CD4-positive, alpha-beta T cell treated with Interleukin-17A for 4 hours (primary cell): ENCODE measurements around the gene PIK3R5.
"Not testable (repeated sequence)": the region's sequence is repeated elsewhere in the genome, so short reads cannot be mapped to it uniquely, and the experiment has no call there.

Experiments
- DNase-seq: peaks from one replicate; pipeline ENCODE4 v3.0.0-alpha.2; 2020; ENCODE audit warnings: mixed read lengths

The PIK3R5 gene

GRCh38 chr17:8984225-8984624, 18.7 kb upstream of the PIK3R5 start:
- not testable (repeated sequence) for DNase-seq

- DNase-seq: no peak
Observed at GRCh38 chr17:8981443-8981842, 15.9 kb upstream of the PIK3R5 start.

- DNase-seq: no peak
Observed at GRCh38 chr17:8979715-8980114, 14.2 kb upstream of the PIK3R5 start.

DNA sequence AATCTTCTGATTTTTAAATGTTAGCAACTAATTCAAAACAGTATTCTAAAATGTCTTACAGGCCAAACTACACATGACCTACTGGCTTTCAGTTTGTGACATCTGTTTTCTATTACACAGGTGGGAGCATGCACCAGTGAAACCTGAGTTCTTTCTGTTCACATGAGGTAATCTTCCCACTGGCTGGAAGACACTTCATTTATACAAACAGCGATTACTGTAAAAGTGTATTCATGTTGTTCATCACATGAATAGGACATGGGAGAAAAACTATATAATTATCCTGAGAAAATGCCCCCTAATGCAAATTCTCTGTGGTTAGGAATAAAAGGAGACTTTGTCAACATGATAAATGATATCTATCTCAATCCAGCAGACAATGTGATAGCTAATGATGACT, 11.1 kb upstream of the PIK3R5 start:
- no peak for DNase-seq

DNA sequence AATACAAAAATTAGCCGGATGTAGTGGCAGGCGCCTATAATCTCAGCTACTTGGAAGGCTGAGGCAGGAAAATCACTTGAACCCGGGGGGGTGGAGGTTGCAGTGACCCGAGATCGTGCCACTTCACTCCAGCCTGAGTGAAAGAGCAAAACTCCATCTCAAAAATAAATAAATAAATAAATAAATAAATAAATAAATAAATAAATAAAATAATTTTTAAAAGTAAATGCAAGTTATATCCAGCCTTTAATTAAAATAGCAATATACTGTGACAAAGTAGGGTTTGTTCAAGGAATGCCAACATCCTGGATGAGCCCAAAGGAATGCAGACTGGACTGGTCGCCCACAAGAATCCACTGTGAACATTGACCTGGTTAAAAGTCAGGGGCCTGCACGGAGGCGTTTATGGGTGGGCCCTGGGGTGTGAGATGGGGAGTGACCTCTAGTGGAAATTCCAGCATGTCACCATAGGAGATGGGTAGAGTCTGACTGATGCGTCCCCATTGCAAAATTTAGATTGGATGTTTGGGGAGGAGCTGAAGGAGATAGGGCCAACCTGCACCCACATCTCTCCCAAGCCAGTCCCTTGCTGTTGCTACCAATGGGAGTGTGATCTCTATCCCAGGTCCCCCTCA, 9.7 kb upstream of the PIK3R5 start:
- no peak for DNase-seq

DNA sequence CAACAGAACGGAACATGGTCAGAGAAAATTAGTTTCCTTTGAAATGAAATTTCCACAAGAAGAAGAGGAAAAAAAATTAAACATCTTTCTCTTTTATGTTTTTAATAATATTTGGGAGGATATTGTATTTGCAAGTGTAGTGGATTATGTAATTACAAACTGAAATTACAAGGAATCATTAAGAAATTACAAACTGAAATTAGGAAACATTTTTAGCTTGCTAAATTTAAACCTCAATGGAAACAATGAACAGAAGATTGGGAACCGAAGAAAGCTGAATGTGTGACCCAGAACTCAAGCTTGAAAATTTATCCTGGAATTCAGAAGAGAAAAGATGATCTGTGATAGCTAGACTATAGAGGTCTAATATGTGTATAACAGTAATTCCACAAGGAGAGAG, 4.4 kb upstream of the PIK3R5 start:
- no peak for DNase-seq

DNA sequence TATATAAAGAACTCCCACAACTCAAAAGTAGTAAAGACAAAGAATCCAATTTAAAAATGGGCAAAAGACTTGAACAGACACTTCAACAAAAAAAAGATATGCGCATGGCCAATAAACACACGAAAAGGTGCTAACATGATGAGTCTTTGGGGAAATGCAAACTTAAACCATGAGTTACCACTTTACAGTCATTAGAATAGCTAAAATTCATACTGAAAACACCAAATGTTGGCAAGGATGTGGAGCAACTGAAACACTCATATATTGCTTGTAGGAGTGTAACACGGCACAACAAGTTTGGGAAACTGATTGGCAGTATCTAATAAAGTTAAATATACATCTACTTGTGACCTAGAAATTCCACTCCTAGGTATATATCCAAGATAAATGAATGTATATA, 3.0 kb upstream of the PIK3R5 start:
- no peak for DNase-seq

DNA sequence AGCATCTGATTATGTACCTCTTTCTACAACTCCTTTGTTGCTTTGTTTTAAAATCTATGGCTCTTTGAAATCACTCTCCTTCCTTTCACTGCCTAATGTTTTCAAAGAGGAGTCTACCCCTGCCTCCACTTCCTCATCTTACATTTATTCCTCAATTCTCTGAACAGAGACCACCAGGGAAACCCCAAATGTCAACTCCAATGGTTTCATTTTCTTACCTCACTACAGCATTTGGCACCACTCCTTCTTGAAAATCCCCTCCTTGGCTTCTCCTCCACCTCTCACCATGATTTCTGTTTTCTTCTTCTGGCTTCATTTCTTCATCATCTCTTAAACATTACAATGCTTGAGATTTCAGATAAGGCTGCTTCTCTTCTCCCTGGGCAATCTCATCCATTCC, 2.4 kb upstream of the PIK3R5 start:
- DNase-seq: no peak

GRCh38 chr17:8966926-8967325, 1.4 kb upstream of the PIK3R5 start:
- no peak for DNase-seq

GRCh38 chr17:8964801-8965393, 610 bp downstream of the PIK3R5 start:
- DNase-seq: peak; percentile 53

GRCh38 chr17:8963647-8964258, 1.8 kb downstream of the PIK3R5 start:
- DNase-seq: peak; percentile 56

- no peak for DNase-seq
Observed at GRCh38 chr17:8963014-8963413, 2.5 kb downstream of the PIK3R5 start.

GRCh38 chr17:8961829-8962228, 3.7 kb downstream of the PIK3R5 start:
- no peak for DNase-seq

DNA sequence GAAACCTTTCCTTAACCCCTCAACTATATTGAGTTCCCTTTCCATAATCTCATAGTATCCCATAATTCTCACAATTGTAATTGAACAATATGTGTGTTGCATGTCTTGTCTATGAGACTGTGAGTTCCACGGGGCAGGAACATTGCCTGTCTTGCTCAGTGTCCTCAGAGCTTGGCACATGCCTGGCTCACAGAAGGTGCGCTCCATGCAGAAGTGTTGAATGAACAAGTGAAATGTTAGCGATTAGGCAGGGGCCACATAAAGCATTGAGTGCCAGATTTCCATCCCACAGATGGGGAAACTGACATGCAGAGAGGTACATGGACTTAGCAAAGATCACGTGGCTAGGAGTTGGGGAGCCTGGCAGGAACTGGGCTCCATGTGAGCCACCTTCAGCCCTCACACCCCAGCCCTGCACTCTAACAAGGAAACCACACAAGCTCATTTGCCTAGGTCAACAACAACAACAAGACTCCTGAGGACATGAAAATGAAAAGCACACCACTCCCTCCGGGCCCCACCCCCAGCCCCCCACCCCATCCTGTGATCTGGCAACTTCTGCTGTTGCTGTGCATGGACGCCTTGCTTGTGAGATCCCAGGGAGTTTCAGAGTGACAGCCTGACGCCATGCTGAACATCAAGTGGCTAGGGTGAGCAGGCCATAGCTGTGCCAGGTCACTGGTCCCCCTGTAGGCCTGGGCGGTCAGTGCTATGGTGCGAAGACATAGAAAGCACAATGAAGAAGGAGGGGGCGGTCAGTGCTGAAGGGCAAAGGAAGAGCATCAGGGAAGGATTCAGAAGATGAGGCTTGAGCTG, 5.0 kb downstream of the PIK3R5 start:
- no peak for DNase-seq

DNA sequence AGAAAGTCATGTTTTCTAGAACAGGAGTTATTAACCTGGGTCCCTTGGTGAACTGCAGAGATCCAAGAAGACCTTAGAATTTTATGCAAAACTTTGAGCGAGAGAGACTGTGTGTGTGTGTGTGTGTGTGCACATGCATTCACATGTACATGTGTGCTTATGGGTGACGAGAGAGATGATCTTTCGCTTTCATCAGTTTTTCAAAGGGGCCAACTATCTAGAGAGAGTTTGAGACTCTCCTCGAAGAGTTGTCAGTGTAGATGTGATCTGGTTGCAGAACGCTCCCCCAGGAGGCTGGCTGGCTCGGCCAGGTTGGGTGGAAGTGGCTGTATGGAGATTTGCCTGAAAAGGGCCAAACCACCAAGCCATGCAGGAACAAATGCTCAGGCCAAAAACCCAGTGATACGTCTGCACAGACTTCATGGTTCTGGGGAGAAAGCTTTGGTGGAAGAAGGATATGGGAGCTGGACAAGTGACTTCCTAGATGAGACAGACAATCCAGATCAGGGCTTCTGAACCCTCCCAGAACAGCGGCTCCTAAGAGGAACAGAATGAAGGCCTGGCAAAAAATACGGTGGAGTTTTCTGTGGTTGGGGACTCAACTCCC, 6.1 kb downstream of the PIK3R5 start:
- DNase-seq: no peak

DNA sequence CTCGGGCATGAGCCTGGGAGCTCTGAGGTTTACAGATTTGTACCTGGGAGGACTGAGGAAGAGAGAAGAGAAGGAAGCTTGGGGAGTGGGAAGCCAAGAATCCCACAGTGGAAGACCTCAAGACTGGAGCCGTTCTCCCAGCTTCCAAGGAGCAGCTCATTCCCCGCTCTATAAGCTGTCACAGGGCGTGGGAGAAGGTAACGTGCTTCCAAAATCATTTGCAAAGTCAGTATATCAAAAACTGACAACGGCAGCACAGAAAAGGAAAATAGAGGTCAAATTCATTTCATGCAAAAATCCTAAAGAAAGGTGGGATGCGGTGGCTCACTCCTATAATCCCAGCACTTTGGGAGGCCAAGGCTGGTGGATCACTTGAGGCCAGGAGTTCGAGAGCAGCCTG, 7.8 kb downstream of the PIK3R5 start:
- DNase-seq: no peak

DNA sequence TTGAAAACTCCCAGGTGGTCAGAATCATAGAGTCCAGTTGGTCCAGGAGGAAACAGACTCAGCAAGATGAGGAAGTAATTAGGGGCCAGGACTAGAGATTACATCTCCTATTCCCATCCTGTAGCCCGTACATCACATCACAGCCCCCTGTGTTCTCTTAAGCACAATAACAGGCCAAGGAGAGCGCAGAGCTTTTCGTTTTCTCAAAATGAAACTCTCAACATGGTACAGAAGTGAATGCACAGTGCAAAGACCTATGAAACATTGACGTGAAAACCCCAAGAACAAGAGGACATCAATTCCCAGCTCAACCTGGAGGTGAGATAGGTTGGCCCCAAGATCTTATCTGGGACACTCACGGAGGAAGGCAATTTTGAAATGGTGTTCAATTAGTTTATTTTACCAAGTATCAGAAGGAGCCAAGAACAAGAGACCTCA, 9.0 kb downstream of the PIK3R5 start:
- DNase-seq: no peak

DNA sequence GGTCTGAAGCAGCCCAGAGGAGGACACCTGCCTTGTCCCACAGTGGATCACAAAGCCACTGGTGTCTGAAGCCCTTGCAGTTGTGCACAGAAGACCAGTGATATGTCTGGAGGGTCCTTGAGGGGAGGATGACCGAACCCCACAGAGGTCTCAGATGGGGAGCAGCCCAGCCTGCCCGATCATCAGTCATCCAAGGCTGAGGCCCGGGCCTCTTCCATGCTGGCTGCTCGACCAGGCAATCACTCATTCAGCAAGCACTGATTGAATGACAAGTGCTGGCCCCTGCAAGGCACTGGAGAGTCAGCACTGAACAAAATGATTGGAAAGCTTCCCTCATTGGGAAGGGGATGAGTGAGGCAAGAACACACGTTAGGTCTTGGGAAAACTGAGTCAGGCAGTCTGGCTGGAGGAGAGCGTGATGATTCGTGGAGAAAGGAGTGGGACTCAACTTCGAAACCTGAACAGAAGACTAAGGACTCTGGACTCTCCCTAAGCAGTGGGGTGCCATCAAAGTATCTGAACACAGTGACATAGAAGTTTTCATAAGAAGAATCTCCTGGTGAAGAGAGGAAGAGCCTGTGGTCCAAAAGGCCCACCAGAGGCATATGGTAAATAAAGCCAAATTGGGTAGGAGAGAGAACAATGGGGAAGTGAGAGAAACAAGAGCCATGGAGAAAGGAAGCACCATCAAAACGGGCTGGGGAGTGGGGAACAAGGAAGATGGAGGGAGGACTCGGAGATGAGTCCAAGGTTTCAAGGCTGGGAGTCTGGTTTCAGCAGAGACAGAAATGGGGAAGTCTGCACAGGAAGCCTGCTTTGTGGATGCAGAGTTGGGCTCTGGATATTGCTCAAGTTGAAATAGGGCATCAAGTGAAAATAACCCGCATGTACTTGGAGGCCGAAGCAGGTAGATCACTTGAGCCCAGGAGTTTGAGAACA, 10.2 kb downstream of the PIK3R5 start:
- no peak for DNase-seq

- peak; percentile 86 for DNase-seq
Observed at GRCh38 chr17:8954339-8954738, 11.2 kb downstream of the PIK3R5 start.

DNA sequence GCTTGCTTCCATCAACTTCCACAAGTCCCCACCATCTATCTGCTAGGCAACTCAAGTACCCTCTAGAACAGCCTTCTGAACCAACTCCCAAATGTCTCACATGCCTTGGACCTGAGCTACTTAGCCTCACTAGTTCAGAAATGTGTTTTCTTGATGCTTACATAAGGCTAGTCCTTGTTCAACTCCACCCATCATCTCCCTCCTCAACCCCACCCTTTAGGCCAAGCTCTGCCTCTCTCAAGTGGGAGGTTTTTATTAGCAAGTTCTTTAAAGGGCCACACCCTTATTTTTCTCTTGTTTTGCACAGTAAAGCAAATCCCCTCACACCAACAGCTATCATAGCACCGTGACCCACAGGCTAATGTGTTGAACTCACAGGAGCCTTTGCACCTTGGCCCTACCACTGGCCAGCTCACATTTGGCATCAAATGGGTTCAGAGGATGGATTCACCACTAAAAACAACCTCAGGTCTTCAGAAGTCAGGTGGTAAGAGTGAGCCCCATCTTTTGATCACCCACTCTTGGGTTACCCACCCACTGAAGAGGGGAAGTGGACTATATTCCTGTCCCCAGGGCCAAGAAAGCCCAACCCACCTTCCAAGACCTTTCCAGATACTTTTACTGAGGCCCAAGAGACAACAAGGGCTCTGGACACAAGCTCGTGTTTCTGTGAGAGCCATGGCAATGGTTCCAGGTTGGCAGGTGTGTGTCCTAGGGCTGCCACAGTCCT, 12.2 kb downstream of the PIK3R5 start:
- no peak for DNase-seq

- no peak for DNase-seq
Observed at GRCh38 chr17:8952191-8952590, 13.3 kb downstream of the PIK3R5 start.
